C4-2B (cell line): ENCODE data around the gene TUBGCP4.

Source experiments
- ZFX ChIP-seq: fragments of 450-650 bp; IDR thresholded peaks from 2 replicates; pipeline ENCODE4 v1.6.1; 2017
- TF ChIP-seq, protein P1 (sequence below): fragments of 450-650 bp; conservative IDR thresholded peaks from 2 replicates; pipeline ENCODE4 v1.5.1; 2017; ENCODE audit warnings: mild to moderate bottlenecking

DNA sequence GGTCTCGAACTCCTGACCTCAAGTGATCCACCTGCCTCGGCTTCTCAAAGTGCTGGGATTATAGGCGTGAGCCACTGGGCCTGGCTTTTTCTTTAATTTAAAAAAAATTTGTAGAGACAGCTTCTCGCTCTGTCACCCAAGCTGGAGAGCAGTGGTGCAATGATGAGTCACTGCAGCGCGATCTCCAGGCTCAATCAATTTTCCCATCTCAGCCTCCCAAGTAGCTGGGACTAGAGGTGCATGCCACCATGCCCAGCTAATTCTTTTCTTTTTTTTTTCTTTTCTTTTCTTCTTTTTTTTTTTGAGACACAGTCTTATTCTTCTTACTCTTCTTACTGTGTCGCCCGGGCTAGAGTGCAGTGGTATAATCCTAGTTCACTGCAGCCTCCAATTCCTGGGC, 19.8 kb downstream of the TUBGCP4 start:
- TF ChIP-seq, protein P1, sequence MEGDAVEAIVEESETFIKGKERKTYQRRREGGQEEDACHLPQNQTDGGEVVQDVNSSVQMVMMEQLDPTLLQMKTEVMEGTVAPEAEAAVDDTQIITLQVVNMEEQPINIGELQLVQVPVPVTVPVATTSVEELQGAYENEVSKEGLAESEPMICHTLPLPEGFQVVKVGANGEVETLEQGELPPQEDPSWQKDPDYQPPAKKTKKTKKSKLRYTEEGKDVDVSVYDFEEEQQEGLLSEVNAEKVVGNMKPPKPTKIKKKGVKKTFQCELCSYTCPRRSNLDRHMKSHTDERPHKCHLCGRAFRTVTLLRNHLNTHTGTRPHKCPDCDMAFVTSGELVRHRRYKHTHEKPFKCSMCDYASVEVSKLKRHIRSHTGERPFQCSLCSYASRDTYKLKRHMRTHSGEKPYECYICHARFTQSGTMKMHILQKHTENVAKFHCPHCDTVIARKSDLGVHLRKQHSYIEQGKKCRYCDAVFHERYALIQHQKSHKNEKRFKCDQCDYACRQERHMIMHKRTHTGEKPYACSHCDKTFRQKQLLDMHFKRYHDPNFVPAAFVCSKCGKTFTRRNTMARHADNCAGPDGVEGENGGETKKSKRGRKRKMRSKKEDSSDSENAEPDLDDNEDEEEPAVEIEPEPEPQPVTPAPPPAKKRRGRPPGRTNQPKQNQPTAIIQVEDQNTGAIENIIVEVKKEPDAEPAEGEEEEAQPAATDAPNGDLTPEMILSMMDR = no peak
- no peak for TF ChIP-seq ZFX
